ENCODE data around the gene MECR.

Gene MECR

GRCh38 chr1:29171089-29171488 is 59.6 kb downstream of the MECR start:
- H3K4me3 ChIP-seq (ENCODE audit: low read depth, low read length), result no peak overlapping the region
- TF ChIP-seq CTCF (IDR thresholded peaks at IDR 0.05; ENCODE audit: low read depth, low read length), result no peak

- no peak for TF ChIP-seq CTCF (IDR thresholded peaks at IDR 0.05; ENCODE audit: low read depth, low read length)
- no peak overlapping the region for H3K4me3 ChIP-seq (ENCODE audit: low read depth, low read length)
Measured at GRCh38 chr1:29169976-29170375, 60.8 kb downstream of the MECR start.

- no peak overlapping the region for H3K4me3 ChIP-seq (ENCODE audit: low read depth, low read length)
- TF ChIP-seq CTCF (IDR thresholded peaks at IDR 0.05; ENCODE audit: low read depth, low read length), result no peak
Measured at GRCh38 chr1:29167904-29168303, 62.8 kb downstream of the MECR start.

- TF ChIP-seq CTCF (IDR thresholded peaks at IDR 0.05; ENCODE audit: low read depth, low read length), result no peak
- no peak overlapping the region for H3K4me3 ChIP-seq (ENCODE audit: low read depth, low read length)
Measured at GRCh38 chr1:29166291-29166878, 64.3 kb downstream of the MECR start.

GRCh38 chr1:29164588-29164987 is 66.1 kb downstream of the MECR start:
- H3K4me3 ChIP-seq (ENCODE audit: low read depth, low read length), result no peak overlapping the region

GRCh38 chr1:29162476-29163138 is 68.1 kb downstream of the MECR start:
- no peak overlapping the region for H3K4me3 ChIP-seq (ENCODE audit: low read depth, low read length)
- no peak for TF ChIP-seq CTCF (IDR thresholded peaks at IDR 0.05; ENCODE audit: low read depth, low read length)

More at GRCh38 chr1:29164588-29164987, 66.1 kb downstream of the MECR start:
- TF ChIP-seq CTCF (IDR thresholded peaks at IDR 0.05; ENCODE audit: low read depth, low read length), result no peak

- H3K4me3 ChIP-seq (ENCODE audit: low read depth, low read length), result no peak overlapping the region
- TF ChIP-seq CTCF (IDR thresholded peaks at IDR 0.05; ENCODE audit: low read depth, low read length), result no peak
Measured at GRCh38 chr1:29162025-29162424, 68.7 kb downstream of the MECR start.
